HFFc6 (cell line): ENCODE measurements around the gene SMTNL2. TPM values are rescaled to one million over a fixed set of nuclear protein-coding genes. Genes with fewer than 3 reads are reported as not detected.

Experiments used
- DNase-seq: peaks from one replicate; pipeline ENCODE4 v3.0.0-alpha.2; 2018
- H3K27ac Mint-ChIP-seq: 2 replicates; pipeline ENCODE4 v1.8.0; 2020; ENCODE audit warnings: mild to moderate bottlenecking, mixed read lengths
- H3K27me3 Mint-ChIP-seq: 2 replicates; pipeline ENCODE4 v1.8.0; 2021; ENCODE audit warnings: mild to moderate bottlenecking, moderate library complexity, mixed read lengths; ENCODE audit not compliant: insufficient read depth
- H3K36me3 Mint-ChIP-seq: 2 replicates; pipeline ENCODE4 v1.8.0; 2021; ENCODE audit warnings: low read depth, mixed read lengths
- H3K4me1 Mint-ChIP-seq: 2 replicates; pipeline ENCODE4 v1.8.0; 2020; ENCODE audit warnings: low read depth, mixed read lengths
- H3K4me3 Mint-ChIP-seq: 2 replicates; pipeline ENCODE4 v1.8.0; 2020; ENCODE audit warnings: mild to moderate bottlenecking, moderate library complexity, mixed read lengths
- H3K9me3 Mint-ChIP-seq: 2 replicates; pipeline ENCODE4 v1.8.0; 2020; ENCODE audit warnings: mild to moderate bottlenecking, mixed read lengths
- CTCF ChIP-seq: fragments of 200-600 bp; sonication (generic); IDR thresholded peaks from 2 replicates; pipeline ENCODE4 v1.5.0; 2021; ENCODE audit warnings: antibody characterized with exemption, mild to moderate bottlenecking
- total RNA-seq, 6 experiments: library from RNA; stranded (reverse); fragmentation: NEBNext Ultra II Directional; extraction: Animal tissue kit (Norgen Biotek cat#: 25700); gene quantifications; 2 replicates in 1 of 6; 3 replicates in 5 of 6; pipeline ENCODE4 v1.2.3, GENCODE V29; 2021

Gene SMTNL2
- total RNA-seq, 6 experiments from 2014 or later = not detected

GRCh38 chr17:4631836-4632580 is 47.7 kb downstream of the SMTNL2 start:
- no peaks in the 10 kb centered on the region for H3K36me3 Mint-ChIP-seq
- H3K27me3 Mint-ChIP-seq = peaks cover 54% of the 10 kb centered on the region
- TF ChIP-seq CTCF = no peak
- DNase-seq = peak; percentile 42
- no peaks in the 10 kb centered on the region for H3K9me3 Mint-ChIP-seq
- no peak overlapping the region for H3K27ac Mint-ChIP-seq
- H3K4me3 Mint-ChIP-seq = no peak overlapping the region
- H3K4me1 Mint-ChIP-seq = no peaks in the 10 kb centered on the region

GRCh38 chr17:4632581-4632920 is 48.2 kb downstream of the SMTNL2 start:
- H3K4me1 Mint-ChIP-seq = no peaks in the 10 kb centered on the region
- H3K9me3 Mint-ChIP-seq = no peaks in the 10 kb centered on the region
- H3K4me3 Mint-ChIP-seq = no peak overlapping the region
- peaks cover 52% of the 10 kb centered on the region for H3K27me3 Mint-ChIP-seq
- no peak overlapping the region for H3K27ac Mint-ChIP-seq
- no peaks in the 10 kb centered on the region for H3K36me3 Mint-ChIP-seq
- no peak for TF ChIP-seq CTCF
- DNase-seq = no peak

- Mint-ChIP-seq H3K9me3 (no peaks in the 10 kb centered on the region), H3K27ac (no peak overlapping the region), H3K4me3 (no peak overlapping the region), H3K4me1 (no peaks in the 10 kb centered on the region), H3K27me3 (peaks cover 56% of the 10 kb centered on the region), H3K36me3 (no peaks in the 10 kb centered on the region)
- DNase-seq = no peak
- TF ChIP-seq CTCF = no peak
Observed at GRCh38 chr17:4633643-4634042, 49.3 kb downstream of the SMTNL2 start.

- peaks cover 54% of the 10 kb centered on the region for H3K27me3 Mint-ChIP-seq
- H3K4me1 Mint-ChIP-seq = no peaks in the 10 kb centered on the region
- H3K9me3 Mint-ChIP-seq = no peaks in the 10 kb centered on the region
- no peak overlapping the region for H3K4me3 Mint-ChIP-seq
- no peaks in the 10 kb centered on the region for H3K36me3 Mint-ChIP-seq
- no peak for TF ChIP-seq CTCF
- H3K27ac Mint-ChIP-seq = no peak overlapping the region
- DNase-seq = no peak
Observed at GRCh38 chr17:4634976-4635375, 50.6 kb downstream of the SMTNL2 start.

- no peak overlapping the region for H3K4me3 Mint-ChIP-seq
- no peak for DNase-seq
- H3K27me3 Mint-ChIP-seq = peaks cover 55% of the 10 kb centered on the region
- H3K27ac Mint-ChIP-seq = no peak overlapping the region
- no peaks in the 10 kb centered on the region for H3K4me1 Mint-ChIP-seq
- TF ChIP-seq CTCF = no peak
- no peaks in the 10 kb centered on the region for H3K9me3 Mint-ChIP-seq
- no peaks in the 10 kb centered on the region for H3K36me3 Mint-ChIP-seq
Observed at GRCh38 chr17:4635823-4636375, 51.6 kb downstream of the SMTNL2 start.
